B cell (primary cell): ENCODE measurements around the gene GPR142. TPM values are rescaled to one million over a fixed set of nuclear protein-coding genes. Genes with fewer than 3 reads are reported as not detected.

ENCODE experiments used
- ATAC-seq: fragments of 200-7000 bp; cut with Tn5 transposase; one replicate; pipeline ENCODE4 v1.10.0; 2021; ENCODE audit warnings: low read depth, mild to moderate bottlenecking, moderate number of reproducible peaks, moderate library complexity
- CTCF ChIA-PET: fragments of 350-600 bp; sonication (Branson Sonifier 250); formaldehyde crosslinking; loops from one replicate; lab custom pipeline; 2021; ENCODE audit warnings: antibody characterized with exemption, inconsistent platforms; lab: Charles Lee
- POLR2A ChIA-PET: fragments of 350-600 bp; sonication (Branson Sonifier 250); formaldehyde crosslinking; loops from one replicate; lab custom pipeline; 2021; ENCODE audit warnings: antibody characterized with exemption; lab: Charles Lee
- DNase-seq: peaks from one replicate; pipeline ENCODE4 v3.0.0; 2013
- H2AFZ ChIP-seq: 2 replicates; pipeline ENCODE4 v1.6.1; 2012; ENCODE audit warnings: mild to moderate bottlenecking, low read depth, low read length; ENCODE audit not compliant: insufficient read depth, poor library complexity, severe bottlenecking
- H3K27ac ChIP-seq, 2 donors: 1 replicate in 1 of 2; 2 replicates in 1 of 2; pipeline ENCODE4 v1.5.1; 2012 to 2013; ENCODE audit warnings: low read length in 2 of 2, mild to moderate bottlenecking in 2 of 2, moderate library complexity in 1 of 2
- H3K27me3 ChIP-seq, 4 experiments: fragments of 200-600 bp in 1 of 4; sonication (generic) in 1 of 4; replicated peaks in 1 of 4; 1 replicate in 2 of 4; 2 replicates in 2 of 4; pipeline versions ENCODE4 v1.6.1 to v1.7.0; 2013 to 2016; ENCODE audit warnings: low read length in 3 of 4, mild to moderate bottlenecking in 2 of 4, mixed read lengths in 1 of 4, moderate library complexity in 1 of 4; ENCODE audit not compliant: insufficient read depth in 4 of 4, control insufficient read depth in 3 of 4; ENCODE audit errors: control extremely low read depth in 1 of 4
- H3K36me3 ChIP-seq, 2 experiments: replicated peaks in 1 of 2; 1 replicate in 1 of 2; 2 replicates in 1 of 2; pipeline versions ENCODE4 v1.6.1 to v1.7.1; 2013; ENCODE audit warnings: low read length in 1 of 2; ENCODE audit not compliant: insufficient read depth in 2 of 2, control insufficient read depth in 1 of 2; ENCODE audit errors: control extremely low read depth in 1 of 2, extremely low read depth in 1 of 2
- H3K4me1 ChIP-seq, 2 donors: fragments of 200-600 bp in 1 of 2; sonication (generic) in 1 of 2; 1 replicate in 1 of 2; 2 replicates in 1 of 2; pipeline versions ENCODE4 v1.5.1 to v1.6.1; 2013 to 2017; ENCODE audit warnings: low read length in 2 of 2; ENCODE audit not compliant: control insufficient read depth in 2 of 2, insufficient read depth in 2 of 2
- H3K4me2 ChIP-seq: replicated peaks from 2 replicates; pipeline ENCODE3; 2012; ENCODE audit warnings: mild to moderate bottlenecking, low read depth, low read length; ENCODE audit not compliant: poor library complexity, severe bottlenecking
- H3K4me3 ChIP-seq, 5 experiments: fragments of 200-600 bp in 1 of 5; sonication (generic) in 1 of 5; 1 replicate in 3 of 5; 2 replicates in 2 of 5; pipeline versions ENCODE4 v1.5.1 to v1.7.0; 2011 to 2016; ENCODE audit warnings: low read length in 4 of 5, mild to moderate bottlenecking in 4 of 5, low read depth in 2 of 5, control low read depth in 1 of 5, moderate library complexity in 1 of 5; ENCODE audit not compliant: insufficient read depth in 1 of 5; ENCODE audit errors: control extremely low read depth in 1 of 5, extremely low read depth in 1 of 5
- H3K79me2 ChIP-seq: fragments of 200-600 bp; sonication (generic); one replicate; pipeline ENCODE4 v1.6.0; 2016; ENCODE audit warnings: low read length; ENCODE audit not compliant: control insufficient read depth, insufficient read depth
- H3K9ac ChIP-seq: fragments of 200-600 bp; sonication (generic); 2 replicates; pipeline ENCODE4 v1.6.1; 2017; ENCODE audit warnings: mild to moderate bottlenecking, low read length, moderate library complexity
- H3K9me3 ChIP-seq, 3 donors: one replicate each; pipeline versions ENCODE4 v1.6.1 to v1.7.1; 2013; ENCODE audit warnings: low read length in 2 of 3; ENCODE audit not compliant: control insufficient read depth in 2 of 3, insufficient read depth in 1 of 3; ENCODE audit errors: control extremely low read depth in 1 of 3
- H4K20me1 ChIP-seq: 2 replicates; pipeline ENCODE4 v1.6.0; 2012; ENCODE audit warnings: mild to moderate bottlenecking, low read length; ENCODE audit not compliant: insufficient read depth, control insufficient read depth, poor library complexity, severe bottlenecking
- H3K27ac Mint-ChIP-seq: one replicate; pipeline ENCODE4 v1.8.0; 2021; ENCODE audit warnings: mixed read lengths
- H3K27me3 Mint-ChIP-seq: one replicate; pipeline ENCODE4 v1.8.0; 2021; ENCODE audit warnings: mixed read lengths
- H3K4me1 Mint-ChIP-seq: one replicate; pipeline ENCODE4 v1.8.0; 2021; ENCODE audit warnings: mixed read lengths
- H3K4me3 Mint-ChIP-seq: one replicate; pipeline ENCODE4 v1.8.0; 2021; ENCODE audit warnings: mixed read lengths
- H3K9me3 Mint-ChIP-seq: one replicate; pipeline ENCODE4 v1.8.0; 2022; ENCODE audit warnings: mixed read lengths; ENCODE audit not compliant: insufficient read depth
- EZH2 ChIP-seq: IDR thresholded peaks from 2 replicates; pipeline ENCODE4 v1.6.1; 2012; ENCODE audit warnings: borderline replicate concordance, low read depth, mild to moderate bottlenecking, moderate library complexity, low read length; ENCODE audit not compliant: insufficient read depth, poor library complexity, severe bottlenecking
- WGBS: methylation state at CpG from one replicate; pipeline ENCODE4 v1.1.5; 2013; ENCODE audit warnings: missing lambda C conversion rate; ENCODE audit not compliant: insufficient coverage; 5-methylcytosine and 5-hydroxymethylcytosine counted together
- intact Hi-C: fragments of 100-400 bp; cut with micrococcal nuclease; formaldehyde crosslinking; loops from one replicate; pipeline ENCODE4 v1.10.0; 2022
- polyA plus RNA-seq: library from polyadenylated mRNA; depleted of rRNA; stranded (reverse); fragments of >200 nt; gene quantifications from 2 replicates; pipeline ENCODE4 v1.2.3, GENCODE V29; 2012
- total RNA-seq, 2 donors: library from RNA; stranded (reverse); fragments of 120-200 nt in 1 of 2; gene quantifications; 1 replicate in 1 of 2; 2 replicates in 1 of 2; pipeline versions ENCODE4 v1.2.3 to v1.2.4, GENCODE V29; 2013 to 2022
- TF ChIP-seq, protein P1 (sequence below): fragments of 200-600 bp; IDR thresholded peaks from one replicate; pipeline ENCODE4 v1.8.0; 2022; ENCODE audit warnings: antibody characterized with exemption, mild to moderate bottlenecking

GPR142 gene
- total and polyA plus RNA-seq, 2 donors (not counting 1 experiment from before 2014, with no cell fraction given): not detected

DNA sequence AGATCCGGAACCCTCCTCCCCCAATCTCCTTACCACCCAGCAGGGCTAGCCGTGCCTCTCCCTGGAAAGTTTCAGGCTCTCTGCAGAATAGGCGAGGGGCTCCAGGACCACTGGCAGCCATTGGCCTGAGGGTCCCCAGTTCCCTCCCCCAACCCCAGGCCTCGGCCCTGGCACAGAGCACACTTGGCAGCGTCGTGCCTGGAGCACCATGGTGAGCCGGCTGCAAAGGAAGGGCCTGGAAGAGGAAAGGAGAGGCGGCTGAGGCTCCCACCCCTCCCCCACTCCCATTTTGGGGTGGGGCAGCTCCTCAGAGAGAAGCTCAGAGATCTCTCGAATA lies 5.3 kb upstream of the GPR142 start:
- ATAC-seq (no peak), DNase-seq (no peak)
- Histone ChIP-seq H3K4me1 (peaks cover 0 to 5% of the 10 kb centered on the region in 2 donors), H3K27ac (no peak overlapping the region), H3K9me3 (no peaks in the 10 kb centered on the region), H4K20me1 (no peaks in the 10 kb centered on the region), H3K79me2 (no peaks in the 10 kb centered on the region), H3K4me3 (no peak overlapping the region), H2AFZ (no peak overlapping the region), H3K36me3 (no peaks in the 10 kb centered on the region), H3K27me3 (peaks cover 0 to 34% (median 6%) of the 10 kb centered on the region in 4 experiments), H3K9ac (no peak overlapping the region), H3K4me2 (no peak overlapping the region)
- 36% methylated on average over 4 of the region's 9 CpGs for WGBS
- H3K4me1 Mint-ChIP-seq: peaks cover 2% of the 10 kb centered on the region
- no peaks in the 10 kb centered on the region for H3K9me3 Mint-ChIP-seq
- H3K27me3 Mint-ChIP-seq: peaks cover 35% of the 10 kb centered on the region
- H3K4me3 Mint-ChIP-seq: no peak overlapping the region
- no peak overlapping the region for H3K27ac Mint-ChIP-seq
- ChIA-PET CTCF (interaction anchor here (1.1 to 4.1 kb wide), 6 partner anchors 72 to 153 kb away, joined by 3 to 12 read pairs (median 5); no protein-coding TSS in a partner anchor), POLR2A (no interaction called here)
- TF ChIP-seq, protein P1, sequence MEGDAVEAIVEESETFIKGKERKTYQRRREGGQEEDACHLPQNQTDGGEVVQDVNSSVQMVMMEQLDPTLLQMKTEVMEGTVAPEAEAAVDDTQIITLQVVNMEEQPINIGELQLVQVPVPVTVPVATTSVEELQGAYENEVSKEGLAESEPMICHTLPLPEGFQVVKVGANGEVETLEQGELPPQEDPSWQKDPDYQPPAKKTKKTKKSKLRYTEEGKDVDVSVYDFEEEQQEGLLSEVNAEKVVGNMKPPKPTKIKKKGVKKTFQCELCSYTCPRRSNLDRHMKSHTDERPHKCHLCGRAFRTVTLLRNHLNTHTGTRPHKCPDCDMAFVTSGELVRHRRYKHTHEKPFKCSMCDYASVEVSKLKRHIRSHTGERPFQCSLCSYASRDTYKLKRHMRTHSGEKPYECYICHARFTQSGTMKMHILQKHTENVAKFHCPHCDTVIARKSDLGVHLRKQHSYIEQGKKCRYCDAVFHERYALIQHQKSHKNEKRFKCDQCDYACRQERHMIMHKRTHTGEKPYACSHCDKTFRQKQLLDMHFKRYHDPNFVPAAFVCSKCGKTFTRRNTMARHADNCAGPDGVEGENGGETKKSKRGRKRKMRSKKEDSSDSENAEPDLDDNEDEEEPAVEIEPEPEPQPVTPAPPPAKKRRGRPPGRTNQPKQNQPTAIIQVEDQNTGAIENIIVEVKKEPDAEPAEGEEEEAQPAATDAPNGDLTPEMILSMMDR: no peak
- TF ChIP-seq EZH2: no peak
- intact Hi-C loops: no loop called here

DNA sequence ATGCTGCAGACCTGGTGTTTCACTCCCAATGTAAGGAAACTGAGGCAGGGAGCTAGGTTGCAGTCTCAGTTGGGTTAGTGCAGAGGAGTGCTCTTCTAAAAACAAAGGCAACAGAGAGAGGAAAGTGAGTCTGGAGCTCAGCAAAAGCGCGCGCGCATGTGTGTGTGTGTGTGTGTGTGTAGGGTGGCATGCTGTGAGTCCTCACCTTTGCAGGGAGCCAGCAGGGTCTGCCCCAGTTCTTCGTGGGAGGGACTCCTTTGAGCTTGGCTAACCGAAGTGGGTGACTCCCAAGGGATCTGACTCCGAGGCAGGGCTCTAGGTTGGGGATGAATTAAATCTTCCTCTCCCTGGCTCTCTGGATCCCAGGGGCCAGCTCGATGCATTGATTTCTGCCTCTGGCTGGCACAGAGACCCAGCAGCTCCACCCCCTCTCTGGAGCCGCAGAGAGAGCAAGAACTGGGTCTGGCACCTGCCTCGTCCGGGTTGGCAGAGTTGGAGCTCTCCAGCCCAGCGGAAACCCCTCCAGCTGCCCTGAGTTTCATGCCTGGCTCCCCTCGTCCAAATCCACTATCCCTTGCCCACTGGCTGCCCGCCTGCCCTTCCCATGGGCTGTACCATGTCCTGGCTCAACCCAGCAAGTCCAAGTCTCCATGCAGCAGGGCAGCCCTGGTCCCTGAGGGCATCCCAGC lies 4.4 kb upstream of the GPR142 start:
- DNase-seq: no peak
- no peak overlapping the region for H3K4me2 ChIP-seq
- Mint-ChIP-seq H3K9me3 (no peaks in the 10 kb centered on the region), H3K4me1 (peaks cover 2% of the 10 kb centered on the region), H3K27me3 (peaks cover 32% of the 10 kb centered on the region), H3K4me3 (no peak overlapping the region), H3K27ac (no peak overlapping the region)
- H3K4me3 ChIP-seq: no peak overlapping the region
- H4K20me1 ChIP-seq: no peaks in the 10 kb centered on the region
- H3K4me1 ChIP-seq: no peaks in the 10 kb centered on the region
- peaks cover 0 to 29% (median 1%) of the 10 kb centered on the region in 4 experiments for H3K27me3 ChIP-seq
- no peaks in the 10 kb centered on the region for H3K9me3 ChIP-seq
- no peaks in the 10 kb centered on the region for H3K79me2 ChIP-seq
- CTCF ChIA-PET: interaction anchor here (0.6 to 4.1 kb wide), 7 partner anchors 94 to 763 kb away, joined by 3 to 12 read pairs (median 3); no protein-coding TSS in a partner anchor
- no peak overlapping the region for H2AFZ ChIP-seq
- intact Hi-C loops: no loop called here
- POLR2A ChIA-PET: interaction anchor here (0.6 kb wide), 1 partner anchor 169 kb away, joined by 4 read pairs; no protein-coding TSS in a partner anchor
- no peaks in the 10 kb centered on the region for H3K36me3 ChIP-seq
- no peak overlapping the region for H3K27ac ChIP-seq
- no peak overlapping the region for H3K9ac ChIP-seq
- TF ChIP-seq, protein P1: no peak
- TF ChIP-seq EZH2: no peak
- no peak for ATAC-seq
- WGBS: 80% methylated on average over 13 of the region's 14 CpGs
